ENCODE data around the gene SORCS1. TPM values are rescaled to one million over a fixed set of nuclear protein-coding genes. Genes with fewer than 3 reads are reported as not detected.

Gene SORCS1
- total RNA-seq, 1 experiment from 2014 or later: not detected

DNA sequence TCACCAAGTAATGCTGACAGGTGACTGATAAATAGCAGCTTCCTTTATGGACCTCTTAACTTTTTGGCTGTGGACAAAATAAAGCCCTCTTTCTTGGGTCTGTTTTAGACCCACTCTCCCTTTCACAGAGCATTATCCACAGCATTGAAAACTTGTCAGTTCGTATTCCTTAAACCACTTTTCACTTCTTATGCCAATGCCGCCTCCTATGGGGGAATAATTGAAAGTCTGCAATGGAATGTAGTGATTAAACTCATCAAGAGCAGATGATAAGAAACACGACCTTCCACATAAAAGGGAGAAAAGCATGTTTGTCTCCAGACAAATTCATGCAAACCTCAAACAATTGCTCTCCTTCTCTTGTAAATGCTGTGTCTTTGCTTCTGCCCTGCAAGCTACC is 153.4 kb downstream of the SORCS1 start:
- Histone ChIP-seq H4K20me1 (ENCODE audit: insufficient read depth) (no peaks in the 10 kb centered on the region), H3K4me1 (ENCODE audit: control insufficient read depth in 1 of 2, insufficient read depth in 2 of 2, low read length in 2 of 2) (no peaks in the 10 kb centered on the region), H3K4me2 (ENCODE audit: low read length) (no peak overlapping the region), H3K79me2 (ENCODE audit: insufficient read depth, low read length) (no peaks in the 10 kb centered on the region), H3K9me2 (ENCODE audit: insufficient read depth) (no peaks in the 10 kb centered on the region), H3K9me3 (ENCODE audit: control insufficient read depth in 1 of 2, insufficient read depth in 1 of 2, low read depth in 1 of 2, low read length in 2 of 2) (peaks cover 36 to 42% of the 10 kb centered on the region in 2 experiments; a peak in 2 of 4 replicates), H3K27me3 (ENCODE audit: insufficient read depth, low read length) (no peaks in the 10 kb centered on the region), H3K36me3 (ENCODE audit: control insufficient read depth in 1 of 2, insufficient read depth in 2 of 2, low read length in 2 of 2) (no peaks in the 10 kb centered on the region), H3K27ac (ENCODE audit: low read depth, low read length) (no peak overlapping the region), H2AFZ (ENCODE audit: low read depth, low read length, poor library complexity, severe bottlenecking) (no peak overlapping the region), H3K4me3 (replicated peaks in 1 of 2; ENCODE audit: low read depth in 1 of 2, low read length in 2 of 2) (no peak overlapping the region), H3K9ac (ENCODE audit: low read length) (no peak overlapping the region)
- ATAC-seq (no peak), DNase-seq (ENCODE audit: low read depth, low spot score) (no peak)
- ChIA-PET POLR2A (no interaction called here), CTCF (no interaction called here), RAD21 (ENCODE audit: low non-redundant PET in 1 of 2, low total read pairs in 2 of 2, uncharacterized antibody in 2 of 2, unreplicated experiment in 2 of 2) (no interaction called here)
- intact Hi-C loops (cut with micrococcal nuclease): no loop called here
- no TSS peak for BruUV-seq (replicated peaks)
- no peak for TF ChIP-seq ELF1 (IDR thresholded peaks at IDR 0.05; ENCODE audit: borderline replicate concordance, low read depth)
- TF ChIP-seq RAD21 (IDR thresholded peaks at IDR 0.05; ENCODE audit: low read depth): no peak
- no peak for TF ChIP-seq TCF7L2 (IDR thresholded peaks at IDR 0.05; ENCODE audit: borderline replicate concordance, extremely low read depth, insufficient read depth, insufficient read length)
- TF ChIP-seq SP1 (IDR thresholded peaks at IDR 0.05; ENCODE audit: low read depth): no peak
- no peak for TF ChIP-seq ZFX (IDR thresholded peaks at IDR 0.05)
- TF ChIP-seq YY1 (IDR thresholded peaks at IDR 0.05; ENCODE audit: extremely low read depth, insufficient replicate concordance, low read depth, low read length): no peak
- TF ChIP-seq, protein P1, sequence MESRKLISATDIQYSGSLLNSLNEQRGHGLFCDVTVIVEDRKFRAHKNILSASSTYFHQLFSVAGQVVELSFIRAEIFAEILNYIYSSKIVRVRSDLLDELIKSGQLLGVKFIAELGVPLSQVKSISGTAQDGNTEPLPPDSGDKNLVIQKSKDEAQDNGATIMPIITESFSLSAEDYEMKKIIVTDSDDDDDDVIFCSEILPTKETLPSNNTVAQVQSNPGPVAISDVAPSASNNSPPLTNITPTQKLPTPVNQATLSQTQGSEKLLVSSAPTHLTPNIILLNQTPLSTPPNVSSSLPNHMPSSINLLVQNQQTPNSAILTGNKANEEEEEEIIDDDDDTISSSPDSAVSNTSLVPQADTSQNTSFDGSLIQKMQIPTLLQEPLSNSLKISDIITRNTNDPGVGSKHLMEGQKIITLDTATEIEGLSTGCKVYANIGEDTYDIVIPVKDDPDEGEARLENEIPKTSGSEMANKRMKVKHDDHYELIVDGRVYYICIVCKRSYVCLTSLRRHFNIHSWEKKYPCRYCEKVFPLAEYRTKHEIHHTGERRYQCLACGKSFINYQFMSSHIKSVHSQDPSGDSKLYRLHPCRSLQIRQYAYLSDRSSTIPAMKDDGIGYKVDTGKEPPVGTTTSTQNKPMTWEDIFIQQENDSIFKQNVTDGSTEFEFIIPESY (IDR thresholded peaks at IDR 0.05; ENCODE audit: extremely low read depth, insufficient replicate concordance, low read length): no peak
- TF ChIP-seq EZH2phosphoT487 (IDR thresholded peaks at IDR 0.05; ENCODE audit: borderline replicate concordance): no peak
- TF ChIP-seq POLR2A (IDR thresholded peaks at IDR 0.05; ENCODE audit: borderline replicate concordance, extremely low read depth, insufficient read depth, insufficient read length): no peak
- no peak for TF ChIP-seq CTCF (IDR thresholded peaks at IDR 0.05 in 2 of 3, conservative IDR thresholded peaks at IDR 0.05 in 1 of 3; ENCODE audit: borderline replicate concordance in 1 of 3, insufficient read depth in 1 of 3, low read depth in 2 of 3, low read length in 2 of 3)
- TF ChIP-seq ZNF274 (IDR thresholded peaks at IDR 0.05; ENCODE audit: low read depth, low read length): no peak
- no peak for TF ChIP-seq SRF (IDR thresholded peaks at IDR 0.05; ENCODE audit: low read depth)
- TF ChIP-seq, protein P2, sequence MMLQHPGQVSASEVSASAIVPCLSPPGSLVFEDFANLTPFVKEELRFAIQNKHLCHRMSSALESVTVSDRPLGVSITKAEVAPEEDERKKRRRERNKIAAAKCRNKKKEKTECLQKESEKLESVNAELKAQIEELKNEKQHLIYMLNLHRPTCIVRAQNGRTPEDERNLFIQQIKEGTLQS (IDR thresholded peaks at IDR 0.05): no peak
- no peak for TF ChIP-seq CEBPB (IDR thresholded peaks at IDR 0.05; ENCODE audit: low read depth)
- no peak for TF ChIP-seq FOSL1 (IDR thresholded peaks at IDR 0.05; ENCODE audit: low read depth)
- no peak for TF ChIP-seq EZH2 (IDR thresholded peaks at IDR 0.05)
- no peak for TF ChIP-seq REST (IDR thresholded peaks at IDR 0.05; ENCODE audit: low read depth)
- no peak for TF ChIP-seq JUND (IDR thresholded peaks at IDR 0.05)
- no peak for TF ChIP-seq SIN3A (IDR thresholded peaks at IDR 0.05; ENCODE audit: low read depth)

Data from HCT116 (cell line).